Type B pancreatic cell (in vitro differentiated cells): ENCODE measurements around the gene RNF31. TPM values are rescaled to one million over a fixed set of nuclear protein-coding genes. Genes with fewer than 3 reads are reported as not detected.
A peak's percentile ranks its signal among the peaks of the same experiment; 100 is the strongest.

Experiments used
- DNase-seq: peaks from one replicate; pipeline ENCODE4 v3.0.0; 2021; ENCODE audit warnings: mixed read lengths; ENCODE audit not compliant: unreplicated experiment; ENCODE audit errors: extremely low spot score
- H3K27ac Mint-ChIP-seq: 2 replicates; pipeline ENCODE4 v1.8.0; 2021; ENCODE audit warnings: mild to moderate bottlenecking, mixed read lengths
- H3K27me3 Mint-ChIP-seq: 2 replicates; pipeline ENCODE4 v1.8.0; 2021; ENCODE audit warnings: mixed read lengths
- H3K36me3 Mint-ChIP-seq: 2 replicates; pipeline ENCODE4 v1.8.0; 2021; ENCODE audit warnings: mixed read lengths
- H3K4me1 Mint-ChIP-seq: one replicate; pipeline ENCODE4 v1.8.0; 2021; ENCODE audit warnings: mixed read lengths; ENCODE audit not compliant: unreplicated experiment
- H3K4me3 Mint-ChIP-seq: 2 replicates; pipeline ENCODE4 v1.8.0; 2021; ENCODE audit warnings: mild to moderate bottlenecking, mixed read lengths
- H3K9me3 Mint-ChIP-seq: 2 replicates; pipeline ENCODE4 v1.8.0; 2021; ENCODE audit warnings: mixed read lengths
- total RNA-seq: library from RNA; stranded (reverse); gene quantifications from 2 replicates; pipeline ENCODE4 v1.2.1, GENCODE V29; 2021; ENCODE audit warnings: low replicate concordance
- TF ChIP-seq, protein P1 (sequence below): fragments of 200-600 bp; sonication (generic); conservative IDR thresholded peaks from 2 replicates; pipeline ENCODE4 v1.5.0; 2021; ENCODE audit warnings: antibody characterized with exemption, mild to moderate bottlenecking

RNF31 gene
- total RNA-seq, 1 donor from 2014 or later, result 78.4 TPM

DNA sequence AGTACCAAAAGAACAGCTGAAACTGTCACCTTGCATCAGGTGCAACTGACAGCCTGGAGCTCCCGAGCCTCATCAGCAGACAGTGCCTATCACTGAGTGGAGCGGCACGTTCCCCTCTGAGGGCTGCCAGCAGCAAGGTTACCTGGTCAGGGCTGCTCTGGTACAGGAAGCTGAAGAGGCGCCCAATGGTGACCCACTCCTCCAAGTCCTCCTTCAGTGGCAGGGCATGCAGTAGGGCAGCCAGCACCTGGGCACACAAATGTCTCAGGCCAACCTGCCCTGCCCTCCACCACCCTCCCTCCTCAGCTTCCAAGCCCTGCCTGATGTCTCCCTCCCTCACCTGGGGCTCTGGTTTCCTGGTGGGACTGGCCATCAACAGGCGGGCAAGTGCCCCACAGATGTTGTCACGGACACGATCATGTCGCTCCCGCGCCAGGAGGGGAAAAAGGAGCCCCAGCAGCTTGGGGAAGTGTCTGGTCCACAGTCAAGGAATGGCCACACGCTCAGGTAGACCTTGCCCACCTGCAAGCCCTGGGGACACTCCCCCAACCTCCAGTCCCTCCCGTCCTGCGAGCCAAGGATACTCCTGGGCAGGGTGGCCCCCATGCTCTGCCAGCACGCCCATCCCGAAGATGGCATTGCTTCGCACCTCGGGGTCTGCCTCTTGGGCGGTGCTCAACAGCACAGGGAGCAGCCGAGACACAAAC lies 34.2 kb downstream of the RNF31 start:
- H3K27ac Mint-ChIP-seq, result no peak overlapping the region
- H3K27me3 Mint-ChIP-seq, result no peaks in the 10 kb centered on the region
- TF ChIP-seq, protein P1, sequence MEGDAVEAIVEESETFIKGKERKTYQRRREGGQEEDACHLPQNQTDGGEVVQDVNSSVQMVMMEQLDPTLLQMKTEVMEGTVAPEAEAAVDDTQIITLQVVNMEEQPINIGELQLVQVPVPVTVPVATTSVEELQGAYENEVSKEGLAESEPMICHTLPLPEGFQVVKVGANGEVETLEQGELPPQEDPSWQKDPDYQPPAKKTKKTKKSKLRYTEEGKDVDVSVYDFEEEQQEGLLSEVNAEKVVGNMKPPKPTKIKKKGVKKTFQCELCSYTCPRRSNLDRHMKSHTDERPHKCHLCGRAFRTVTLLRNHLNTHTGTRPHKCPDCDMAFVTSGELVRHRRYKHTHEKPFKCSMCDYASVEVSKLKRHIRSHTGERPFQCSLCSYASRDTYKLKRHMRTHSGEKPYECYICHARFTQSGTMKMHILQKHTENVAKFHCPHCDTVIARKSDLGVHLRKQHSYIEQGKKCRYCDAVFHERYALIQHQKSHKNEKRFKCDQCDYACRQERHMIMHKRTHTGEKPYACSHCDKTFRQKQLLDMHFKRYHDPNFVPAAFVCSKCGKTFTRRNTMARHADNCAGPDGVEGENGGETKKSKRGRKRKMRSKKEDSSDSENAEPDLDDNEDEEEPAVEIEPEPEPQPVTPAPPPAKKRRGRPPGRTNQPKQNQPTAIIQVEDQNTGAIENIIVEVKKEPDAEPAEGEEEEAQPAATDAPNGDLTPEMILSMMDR, result no peak
- no peak for DNase-seq
- peaks cover 9% of the 10 kb centered on the region for H3K4me1 Mint-ChIP-seq
- H3K36me3 Mint-ChIP-seq, result peaks cover 4% of the 10 kb centered on the region
- H3K9me3 Mint-ChIP-seq, result no peaks in the 10 kb centered on the region
- peak overlapping the region; percentile 34 for H3K4me3 Mint-ChIP-seq

DNA sequence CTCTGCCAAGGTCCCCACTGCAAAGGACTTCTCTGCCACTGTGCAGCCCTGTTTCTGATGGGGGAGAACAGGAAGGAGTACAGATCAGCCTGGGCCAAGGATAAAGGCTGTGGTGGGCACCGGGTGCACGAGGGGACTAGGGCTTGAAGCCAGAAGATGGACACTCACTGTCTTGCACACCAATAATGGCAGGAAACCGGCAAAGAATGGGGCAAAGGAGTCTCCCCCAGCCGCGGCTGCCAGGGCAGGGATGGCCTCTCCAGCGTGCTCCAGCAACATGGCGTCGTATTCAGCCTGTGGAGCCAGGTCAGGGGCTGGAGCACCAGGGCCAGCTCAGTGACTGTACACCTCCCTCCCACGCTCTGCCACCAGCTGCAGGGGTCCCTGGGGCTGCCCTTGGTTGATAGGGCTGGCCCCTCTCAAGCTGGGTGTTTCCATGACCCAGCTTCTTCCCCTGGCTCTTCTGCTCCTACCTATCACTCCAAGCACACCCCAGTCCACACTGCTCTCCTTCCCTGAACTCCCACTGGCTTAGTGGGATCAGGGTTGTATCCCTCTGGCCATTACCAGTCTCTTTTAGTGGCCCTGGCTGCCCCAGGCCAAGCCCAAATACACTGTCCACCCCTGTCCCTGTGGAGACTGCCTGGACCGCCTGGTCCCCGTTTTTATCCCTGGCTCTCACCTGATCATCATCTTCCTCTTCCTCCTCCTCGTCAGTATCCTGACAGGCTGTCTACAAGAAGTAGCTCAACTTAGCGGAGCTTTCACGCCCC lies 35.0 kb downstream of the RNF31 start:
- Mint-ChIP-seq H3K4me3 (peak overlapping the region; percentile 34), H3K9me3 (no peaks in the 10 kb centered on the region), H3K27me3 (no peaks in the 10 kb centered on the region), H3K27ac (peak overlapping the region; percentile 68), H3K36me3 (peaks cover 4% of the 10 kb centered on the region), H3K4me1 (peaks cover 13% of the 10 kb centered on the region)
- no peak for DNase-seq
- TF ChIP-seq, protein P1, result no peak

DNA sequence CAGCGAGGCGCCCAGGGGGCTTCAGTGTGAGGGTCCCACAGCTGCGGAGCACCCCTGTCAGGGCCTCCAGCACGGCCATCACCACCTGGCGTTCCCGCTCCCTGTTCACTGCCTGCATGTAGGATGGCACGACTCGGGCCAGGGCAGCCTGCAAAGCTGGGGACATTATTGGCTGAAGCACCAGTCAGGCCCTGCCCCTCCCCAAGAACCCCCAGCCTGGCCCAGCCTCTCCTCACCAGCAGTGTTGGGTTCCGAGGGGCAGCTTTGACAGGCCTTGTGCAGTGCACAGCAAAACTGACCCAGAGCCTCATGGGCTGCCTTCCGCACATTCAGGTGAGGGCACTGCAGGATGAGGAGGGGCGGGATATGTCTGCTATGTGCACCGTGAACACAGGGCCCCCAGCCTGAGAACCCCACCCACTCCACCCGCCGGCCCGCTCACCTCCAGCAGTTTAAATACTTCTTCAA lies 35.8 kb downstream of the RNF31 start:
- Mint-ChIP-seq H3K4me1 (peaks cover 17% of the 10 kb centered on the region), H3K27ac (peak overlapping the region; percentile 68), H3K9me3 (no peaks in the 10 kb centered on the region), H3K36me3 (peaks cover 4% of the 10 kb centered on the region), H3K27me3 (no peaks in the 10 kb centered on the region), H3K4me3 (no peak overlapping the region)
- no peak for DNase-seq
- TF ChIP-seq, protein P1, result no peak

DNA sequence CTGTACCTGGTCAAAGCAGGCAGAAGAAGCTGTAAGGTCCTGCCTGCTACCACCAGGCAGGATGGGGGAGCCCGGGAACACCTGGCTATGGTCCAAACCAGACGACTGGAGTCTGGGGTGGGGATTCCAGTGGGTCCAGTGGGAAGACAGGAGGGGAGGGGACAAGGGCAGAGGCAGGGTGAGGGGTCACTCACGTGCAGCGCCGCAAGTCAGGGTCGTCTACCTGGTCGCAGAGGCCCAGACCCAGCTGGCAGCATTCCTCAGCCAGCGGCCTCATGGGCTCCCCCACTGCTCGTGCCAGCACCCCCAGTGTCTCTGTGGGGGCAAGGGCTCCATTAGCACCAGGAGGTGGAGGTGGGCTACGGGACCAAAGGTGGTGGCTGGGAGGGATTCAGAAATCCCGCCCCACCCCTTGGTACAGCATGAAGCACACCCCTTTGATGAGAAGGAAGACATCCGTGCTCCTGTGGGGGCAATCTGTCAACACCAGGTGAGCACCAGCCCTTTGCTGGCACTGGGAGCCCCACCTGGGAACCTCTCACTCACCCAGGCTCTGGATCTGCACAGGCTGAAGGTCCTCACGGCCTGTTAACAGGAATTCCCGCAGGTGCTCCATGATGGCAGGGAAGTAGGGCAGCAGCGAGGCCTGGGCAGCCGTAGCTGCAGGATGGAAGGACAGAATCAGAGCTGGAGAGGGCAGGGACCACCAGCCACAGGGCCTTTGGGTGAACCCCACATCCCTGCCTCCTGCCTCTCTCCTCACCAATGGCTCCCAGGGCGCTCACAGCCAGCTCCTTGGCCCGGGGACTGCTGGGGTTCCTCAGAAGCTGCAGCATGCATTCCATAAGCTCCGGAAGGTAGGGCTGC lies 37.0 kb downstream of the RNF31 start:
- H3K4me3 Mint-ChIP-seq, result no peak overlapping the region
- no peaks in the 10 kb centered on the region for H3K9me3 Mint-ChIP-seq
- peaks cover 22% of the 10 kb centered on the region for H3K4me1 Mint-ChIP-seq
- no peak overlapping the region for H3K27ac Mint-ChIP-seq
- peaks cover 7% of the 10 kb centered on the region for H3K36me3 Mint-ChIP-seq
- no peak for DNase-seq
- H3K27me3 Mint-ChIP-seq, result no peaks in the 10 kb centered on the region
- TF ChIP-seq, protein P1, result no peak

DNA sequence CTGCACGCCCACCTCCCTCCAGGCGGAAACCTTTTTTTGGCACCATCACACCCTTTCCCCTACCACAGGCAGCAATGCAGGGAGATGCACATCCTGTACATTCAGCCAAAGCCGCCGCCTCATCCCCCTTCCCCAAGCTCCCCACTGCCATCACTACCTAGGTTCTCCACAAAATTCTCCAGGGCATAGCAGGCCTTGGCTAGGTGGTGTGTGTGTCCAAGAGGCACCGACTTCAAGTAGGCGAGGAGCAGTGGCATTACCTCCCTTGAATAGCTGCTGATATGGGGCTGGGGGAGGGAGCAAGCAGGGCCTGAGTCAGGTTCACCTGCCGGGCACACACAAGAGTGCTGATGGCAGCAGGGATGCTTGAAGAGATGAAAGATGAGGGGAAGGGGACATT lies 37.7 kb downstream of the RNF31 start:
- Mint-ChIP-seq H3K9me3 (no peaks in the 10 kb centered on the region), H3K36me3 (peaks cover 9% of the 10 kb centered on the region), H3K4me1 (peaks cover 20% of the 10 kb centered on the region), H3K27ac (no peak overlapping the region), H3K27me3 (no peaks in the 10 kb centered on the region), H3K4me3 (no peak overlapping the region)
- no peak for DNase-seq
- TF ChIP-seq, protein P1, result no peak
